ENCODE results near the gene FHIT.

The FHIT gene

DNA sequence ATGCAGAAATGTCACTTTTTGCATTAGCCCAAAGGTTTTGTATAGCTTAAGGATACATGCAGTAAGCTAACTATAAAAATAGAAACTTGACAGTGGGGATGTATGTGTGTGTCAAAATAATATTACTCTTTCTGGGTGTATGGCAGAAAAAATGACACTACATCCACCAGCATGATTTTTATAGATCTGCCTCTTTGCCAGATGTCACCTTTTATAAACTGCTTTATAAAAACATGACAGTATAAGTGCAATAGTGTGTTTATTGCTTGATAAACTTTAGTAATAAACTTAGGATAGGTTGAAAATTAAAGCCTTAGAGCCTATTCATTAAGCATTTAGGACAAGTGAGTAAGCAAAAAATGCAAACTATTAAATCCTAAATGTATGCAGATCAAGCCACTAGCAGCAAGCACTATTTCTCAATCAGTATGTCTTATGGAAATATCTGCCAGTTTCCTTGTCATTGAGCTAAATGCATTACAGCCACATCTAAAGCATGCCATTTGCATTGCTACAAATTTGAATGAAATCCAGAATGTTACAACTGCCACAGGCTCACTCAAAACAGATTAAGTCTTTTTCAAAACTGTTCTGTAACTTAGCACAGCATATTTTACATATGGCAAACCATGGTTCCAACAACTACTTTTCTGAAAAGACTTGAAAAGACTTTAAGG is 935.0 kb downstream of the FHIT start:
- no peaks in the 10 kb centered on the region for H3K9me3 Mint-ChIP-seq
- TF ChIP-seq, protein P1, sequence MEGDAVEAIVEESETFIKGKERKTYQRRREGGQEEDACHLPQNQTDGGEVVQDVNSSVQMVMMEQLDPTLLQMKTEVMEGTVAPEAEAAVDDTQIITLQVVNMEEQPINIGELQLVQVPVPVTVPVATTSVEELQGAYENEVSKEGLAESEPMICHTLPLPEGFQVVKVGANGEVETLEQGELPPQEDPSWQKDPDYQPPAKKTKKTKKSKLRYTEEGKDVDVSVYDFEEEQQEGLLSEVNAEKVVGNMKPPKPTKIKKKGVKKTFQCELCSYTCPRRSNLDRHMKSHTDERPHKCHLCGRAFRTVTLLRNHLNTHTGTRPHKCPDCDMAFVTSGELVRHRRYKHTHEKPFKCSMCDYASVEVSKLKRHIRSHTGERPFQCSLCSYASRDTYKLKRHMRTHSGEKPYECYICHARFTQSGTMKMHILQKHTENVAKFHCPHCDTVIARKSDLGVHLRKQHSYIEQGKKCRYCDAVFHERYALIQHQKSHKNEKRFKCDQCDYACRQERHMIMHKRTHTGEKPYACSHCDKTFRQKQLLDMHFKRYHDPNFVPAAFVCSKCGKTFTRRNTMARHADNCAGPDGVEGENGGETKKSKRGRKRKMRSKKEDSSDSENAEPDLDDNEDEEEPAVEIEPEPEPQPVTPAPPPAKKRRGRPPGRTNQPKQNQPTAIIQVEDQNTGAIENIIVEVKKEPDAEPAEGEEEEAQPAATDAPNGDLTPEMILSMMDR (IDR thresholded peaks at IDR 0.05; ENCODE audit: unreplicated experiment in 3 of 3), result no peak
- H3K4me1 Mint-ChIP-seq, result peaks cover 29% of the 10 kb centered on the region
- no peak overlapping the region for H3K4me3 Mint-ChIP-seq
- H3K27ac Mint-ChIP-seq, result no peak overlapping the region
- no peaks in the 10 kb centered on the region for H3K36me3 Mint-ChIP-seq (ENCODE audit: low read depth)
- H3K27me3 Mint-ChIP-seq (ENCODE audit: low read depth), result peaks cover 4% of the 10 kb centered on the region

DNA sequence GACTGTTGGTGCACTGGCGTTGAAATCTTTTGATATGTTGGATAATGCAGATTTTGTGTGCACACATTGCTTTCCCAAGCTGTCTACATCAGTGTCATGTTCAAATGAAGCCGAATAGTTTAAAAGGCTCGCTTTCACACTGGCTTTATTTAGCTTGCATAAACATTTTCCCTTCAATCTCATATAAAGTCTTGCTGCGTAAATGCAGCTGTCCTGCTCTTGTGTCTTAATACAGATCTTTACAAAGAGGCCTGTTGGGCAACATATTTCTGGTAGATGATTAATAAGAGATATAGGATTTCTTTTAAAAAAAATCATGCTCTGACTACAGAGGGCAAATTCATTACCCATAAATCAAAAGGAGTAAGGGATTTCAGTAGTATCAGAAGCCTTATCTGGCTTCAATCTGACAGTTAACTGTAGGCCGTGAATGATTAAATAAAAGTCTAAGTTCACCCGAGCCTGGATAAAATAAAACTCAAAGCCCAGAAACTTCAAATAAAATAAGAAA is 937.2 kb downstream of the FHIT start:
- peak overlapping the region in 1 of 3 experiments; percentile 22 for H3K4me3 Mint-ChIP-seq
- H3K9me3 Mint-ChIP-seq, result no peaks in the 10 kb centered on the region
- no peaks in the 10 kb centered on the region for H3K36me3 Mint-ChIP-seq (ENCODE audit: low read depth)
- H3K4me1 Mint-ChIP-seq, result peaks cover 29% of the 10 kb centered on the region
- TF ChIP-seq, protein P1 (IDR thresholded peaks at IDR 0.05; ENCODE audit: unreplicated experiment in 3 of 3), result no peak
- H3K27ac Mint-ChIP-seq, result peak overlapping the region; percentile 63 to 87 (median 82)
- peaks cover 3% of the 10 kb centered on the region for H3K27me3 Mint-ChIP-seq (ENCODE audit: low read depth)

DNA sequence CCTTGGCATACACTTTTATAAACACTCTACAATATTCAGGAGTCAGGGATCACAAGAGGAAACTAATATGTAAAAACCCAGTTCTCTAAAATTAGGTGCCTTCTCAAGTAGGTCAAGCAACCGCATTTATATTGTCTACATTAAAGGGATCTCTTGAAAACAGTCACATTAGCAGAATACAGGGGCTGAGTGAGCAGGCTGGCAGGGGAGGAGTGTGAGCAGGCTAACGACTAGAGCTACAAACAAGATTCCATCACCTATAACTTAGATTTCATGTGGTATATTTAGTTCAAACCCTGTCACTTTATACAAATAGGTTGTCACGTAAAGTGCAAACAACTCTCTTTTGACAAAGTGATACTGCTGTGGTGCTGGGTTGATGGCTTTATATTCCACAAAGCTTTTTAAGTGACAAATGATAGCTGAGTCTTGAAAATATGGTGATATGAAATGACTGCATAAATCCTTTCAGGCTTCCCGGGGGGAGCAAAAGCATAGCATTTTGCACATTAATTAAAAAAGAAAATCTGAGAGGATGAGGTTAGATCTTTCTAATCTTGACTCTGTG is 937.9 kb downstream of the FHIT start:
- TF ChIP-seq, protein P1 (IDR thresholded peaks at IDR 0.05; ENCODE audit: unreplicated experiment in 3 of 3), result no peak

DNA sequence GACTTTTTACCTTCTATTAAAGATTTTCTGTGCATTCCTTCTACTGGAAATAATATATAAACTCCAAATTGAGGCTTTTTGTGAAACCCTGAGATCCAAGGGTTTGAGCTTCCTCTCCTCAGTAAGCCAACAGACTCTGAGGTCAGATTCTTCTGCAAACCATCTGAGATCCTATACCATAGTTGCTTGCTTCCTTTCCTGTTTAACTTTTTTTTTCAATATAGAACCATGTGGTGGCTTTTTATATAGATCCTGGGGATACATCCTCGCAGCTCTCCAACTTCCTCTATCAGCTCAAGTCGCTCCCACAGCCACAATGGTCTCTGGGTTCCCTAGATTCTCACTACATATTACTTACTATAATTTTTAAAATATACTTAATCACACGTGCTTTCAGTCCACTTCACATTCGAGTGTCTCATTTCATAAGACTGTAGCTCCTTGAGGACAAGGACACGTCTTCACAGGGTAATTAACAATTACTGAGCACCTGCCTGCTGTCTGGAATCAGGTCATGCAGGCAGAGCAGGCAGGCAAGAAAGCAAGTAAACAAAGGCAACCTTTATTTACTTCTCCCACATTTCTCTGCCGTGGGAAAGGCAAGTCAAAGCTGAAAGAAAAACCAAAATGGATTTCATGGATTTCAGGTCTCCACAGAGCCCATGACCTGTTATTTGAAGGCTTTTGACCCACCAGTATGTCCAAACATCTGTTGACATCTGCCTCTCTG is 941.5 kb downstream of the FHIT start:
- Mint-ChIP-seq H3K36me3 (ENCODE audit: low read depth) (no peaks in the 10 kb centered on the region), H3K27me3 (ENCODE audit: low read depth) (no peaks in the 10 kb centered on the region), H3K9me3 (no peaks in the 10 kb centered on the region), H3K4me1 (peaks cover 20% of the 10 kb centered on the region), H3K27ac (no peak overlapping the region), H3K4me3 (no peak overlapping the region)
- TF ChIP-seq, protein P1 (IDR thresholded peaks at IDR 0.05; ENCODE audit: unreplicated experiment in 3 of 3), result no peak

More for the DNA sequence above, 937.9 kb downstream of the FHIT start:
- Mint-ChIP-seq H3K27me3 (ENCODE audit: low read depth) (no peaks in the 10 kb centered on the region), H3K9me3 (no peaks in the 10 kb centered on the region), H3K27ac (peak overlapping the region; percentile 63 to 87 (median 82)), H3K4me3 (peak overlapping the region in 1 of 3 experiments; percentile 11), H3K36me3 (ENCODE audit: low read depth) (no peaks in the 10 kb centered on the region), H3K4me1 (peaks cover 29% of the 10 kb centered on the region)

DNA sequence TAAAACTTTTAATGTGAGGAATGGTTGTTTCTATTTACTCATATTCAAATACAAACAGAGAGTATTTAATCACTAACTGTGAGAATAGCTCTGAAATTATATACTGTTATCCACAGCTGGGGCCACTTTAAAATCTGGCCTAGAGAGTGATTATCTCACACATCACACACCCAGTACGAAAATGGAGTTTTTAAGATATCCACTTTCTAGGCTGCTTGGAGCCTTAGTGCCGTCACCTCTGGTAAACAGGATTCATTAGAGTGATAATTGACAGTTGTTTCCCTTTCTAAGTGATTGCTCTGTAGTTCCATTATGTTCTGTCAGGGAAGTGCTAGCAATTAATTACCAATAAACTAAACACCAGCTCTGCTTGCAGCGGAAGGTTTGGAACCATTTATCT is 942.4 kb downstream of the FHIT start:
- Mint-ChIP-seq H3K27ac (no peak overlapping the region), H3K27me3 (ENCODE audit: low read depth) (no peaks in the 10 kb centered on the region), H3K9me3 (no peaks in the 10 kb centered on the region), H3K4me1 (peaks cover 16% of the 10 kb centered on the region), H3K4me3 (no peak overlapping the region), H3K36me3 (ENCODE audit: low read depth) (no peaks in the 10 kb centered on the region)
- TF ChIP-seq, protein P1 (IDR thresholded peaks at IDR 0.05; ENCODE audit: unreplicated experiment in 3 of 3), result no peak

All from nephron (organoid).